H1 (cell line): ENCODE results near the gene GADD45GIP1. TPM values are rescaled to one million over a fixed set of nuclear protein-coding genes. Genes with fewer than 3 reads are reported as not detected.
A peak's percentile ranks its signal among the peaks of the same experiment; 100 is the strongest.

Experiments used
- CTCF ChIA-PET: fragments of 300-600 bp; sonication (Branson Sonifier 250); formaldehyde crosslinking; loops from one replicate; lab custom pipeline; 2021; ENCODE audit not compliant: partially characterized antibody; lab: Charles Lee
- POLR2A ChIA-PET: fragments of 300-600 bp; sonication (Branson Sonifier 250); formaldehyde crosslinking; loops from one replicate; lab custom pipeline; 2021; ENCODE audit warnings: inconsistent platforms; ENCODE audit not compliant: partially characterized antibody; lab: Charles Lee
- DNase-seq, 2 experiments: peaks; one replicate each; pipeline versions ENCODE4 v3.0.0 to v3.0.0-alpha.2; 2010 to 2022; ENCODE audit warnings: low spot score in 2 of 2, low read depth in 1 of 2, mixed read lengths in 1 of 2
- FAIRE-seq: peaks from 2 replicates; lab custom pipeline; 2011; peaks lifted over from hg19 to GRCh38; lab: Jason Lieb, UNC
- H2AFZ ChIP-seq: 2 replicates; pipeline ENCODE4 v1.8.1; 2012; ENCODE audit warnings: low read length, inconsistent platforms
- H2AK5ac ChIP-seq: 2 replicates; pipeline ENCODE4 v1.6.1; 2013; ENCODE audit warnings: low read depth, low read length
- H2BK120ac ChIP-seq: replicated peaks from 2 replicates; pipeline ENCODE3; 2013; ENCODE audit warnings: low read depth, low read length, inconsistent platforms
- H2BK12ac ChIP-seq: 2 replicates; pipeline ENCODE4 v1.6.1; 2013; ENCODE audit warnings: low read depth, low read length
- H2BK15ac ChIP-seq: 2 replicates; pipeline ENCODE4 v1.6.1; 2013; ENCODE audit warnings: low read length
- H2BK20ac ChIP-seq: 2 replicates; pipeline ENCODE4 v1.6.1; 2013; ENCODE audit warnings: low read length
- H2BK5ac ChIP-seq: 2 replicates; pipeline ENCODE4 v1.6.1; 2013; ENCODE audit warnings: low read depth, low read length
- H3K14ac ChIP-seq: 2 replicates; pipeline ENCODE4 v1.6.1; 2013; ENCODE audit warnings: inconsistent platforms; ENCODE audit not compliant: insufficient read length
- H3K18ac ChIP-seq: 2 replicates; pipeline ENCODE4 v1.6.1; 2013; ENCODE audit warnings: low read length; ENCODE audit errors: extremely low read depth
- H3K23ac ChIP-seq: 2 replicates; pipeline ENCODE4 v1.6.1; 2013; ENCODE audit warnings: inconsistent platforms; ENCODE audit not compliant: insufficient read length
- H3K23me2 ChIP-seq: 2 replicates; pipeline ENCODE4 v1.6.1; 2013; ENCODE audit warnings: low read depth, low read length
- H3K27ac ChIP-seq: 2 replicates; pipeline ENCODE4 v1.6.1; 2011; ENCODE audit warnings: low read depth, low read length, inconsistent platforms
- H3K27me3 ChIP-seq, 4 experiments: replicated peaks in 1 of 4; 1 replicate in 1 of 4; 2 replicates in 3 of 4; pipeline versions ENCODE4 v1.6.1 to v1.8.1; 2011 to 2013; ENCODE audit warnings: low read length in 3 of 4, mild to moderate bottlenecking in 3 of 4, inconsistent platforms in 2 of 4, mixed read lengths in 2 of 4, moderate library complexity in 1 of 4; ENCODE audit not compliant: control insufficient read depth in 3 of 4, insufficient read depth in 3 of 4; ENCODE audit errors: extremely low read depth in 1 of 4
- H3K36me3 ChIP-seq, 4 experiments: 2 replicates each; pipeline versions ENCODE4 v1.6.1 to v1.8.1; 2011 to 2013; ENCODE audit warnings: mild to moderate bottlenecking in 4 of 4, low read length in 3 of 4, moderate library complexity in 2 of 4, control low read depth in 1 of 4, inconsistent platforms in 1 of 4; ENCODE audit not compliant: insufficient read depth in 4 of 4, control insufficient read depth in 2 of 4
- H3K4ac ChIP-seq: replicated peaks from 2 replicates; pipeline ENCODE3; 2013; ENCODE audit warnings: low read length, low read depth, mixed read lengths, inconsistent platforms; ENCODE audit not compliant: insufficient read length
- H3K4me1 ChIP-seq, 4 experiments: replicated peaks in 1 of 4; 1 replicate in 1 of 4; 2 replicates in 3 of 4; pipeline versions ENCODE4 v1.6.1 to v1.8.1; 2011 to 2013; ENCODE audit warnings: low read length in 3 of 4, inconsistent platforms in 2 of 4, mixed read lengths in 1 of 4; ENCODE audit not compliant: insufficient read depth in 4 of 4, control insufficient read depth in 3 of 4
- H3K4me2 ChIP-seq, 2 experiments: 2 replicates each; pipeline versions ENCODE4 v1.6.1 to v1.8.1; 2011 to 2013; ENCODE audit warnings: low read depth in 2 of 2, low read length in 2 of 2, control low read depth in 1 of 2, inconsistent platforms in 1 of 2, mild to moderate bottlenecking in 1 of 2; ENCODE audit not compliant: insufficient read depth in 1 of 2
- H3K4me3 ChIP-seq, 4 experiments: fragments of 200-600, 300-600 bp in 1 of 4; sonication (generic), shearing (Covaris generic), sonication (Bioruptor Twin) in 1 of 4; 2 replicates each; pipeline versions ENCODE4 v1.5.1 to v1.8.1; 2011 to 2016; ENCODE audit warnings: low read length in 4 of 4, low read depth in 3 of 4, control low read depth in 2 of 4, inconsistent platforms in 2 of 4, mild to moderate bottlenecking in 2 of 4, mixed read lengths in 1 of 4, moderate library complexity in 1 of 4; ENCODE audit not compliant: insufficient read depth in 2 of 4; ENCODE audit errors: extremely low read depth in 1 of 4
- H3K56ac ChIP-seq: replicated peaks from 2 replicates; pipeline ENCODE3; 2013; ENCODE audit warnings: low read depth, mild to moderate bottlenecking, mixed read lengths, low read length, inconsistent platforms; ENCODE audit not compliant: insufficient read length
- H3K79me1 ChIP-seq: 2 replicates; pipeline ENCODE4 v1.6.1; 2013; ENCODE audit warnings: low read depth, low read length, control low read depth
- H3K79me2 ChIP-seq, 2 experiments: 2 replicates each; pipeline versions ENCODE4 v1.6.1 to v1.8.1; 2012 to 2013; ENCODE audit warnings: low read length in 2 of 2, mild to moderate bottlenecking in 2 of 2, inconsistent platforms in 1 of 2; ENCODE audit not compliant: insufficient read depth in 2 of 2, control insufficient read depth in 1 of 2
- H3K9ac ChIP-seq, 4 experiments: replicated peaks in 1 of 4; 1 replicate in 1 of 4; 2 replicates in 3 of 4; pipeline versions ENCODE4 v1.6.1 to v1.8.1; 2011 to 2013; ENCODE audit warnings: low read depth in 3 of 4, low read length in 3 of 4, control low read depth in 2 of 4, mild to moderate bottlenecking in 2 of 4, moderate library complexity in 2 of 4, inconsistent platforms in 1 of 4; ENCODE audit errors: extremely low read depth in 1 of 4
- H3K9me3 ChIP-seq, 2 experiments: 2 replicates each; pipeline versions ENCODE4 v1.6.1 to v1.8.1; 2012 to 2013; ENCODE audit warnings: mild to moderate bottlenecking in 2 of 2, moderate library complexity in 2 of 2, control low read depth in 1 of 2, inconsistent platforms in 1 of 2, low read depth in 1 of 2, low read length in 1 of 2, mixed read lengths in 1 of 2; ENCODE audit not compliant: insufficient read depth in 2 of 2
- H4K20me1 ChIP-seq, 2 experiments: replicated peaks in 1 of 2; 2 replicates each; pipeline versions ENCODE3 to v1.8.1; 2011 to 2013; ENCODE audit warnings: inconsistent platforms in 2 of 2, low read length in 2 of 2, mild to moderate bottlenecking in 1 of 2; ENCODE audit not compliant: insufficient read depth in 2 of 2, control insufficient read depth in 1 of 2
- H4K5ac ChIP-seq: 2 replicates; pipeline ENCODE4 v1.6.1; 2013; ENCODE audit warnings: low read length, low read depth, mixed read lengths, inconsistent platforms; ENCODE audit not compliant: insufficient read length
- H4K8ac ChIP-seq: 2 replicates; pipeline ENCODE4 v1.8.0; 2013; ENCODE audit warnings: mild to moderate bottlenecking, moderate library complexity, low read length, inconsistent platforms; ENCODE audit not compliant: insufficient read depth; ENCODE audit errors: extremely low read depth
- H4K91ac ChIP-seq: replicated peaks from 2 replicates; pipeline ENCODE3; 2013; ENCODE audit warnings: low read length, mixed read lengths, inconsistent platforms; ENCODE audit not compliant: insufficient read length
- CHD2 ChIP-seq: IDR thresholded peaks from 2 replicates; pipeline ENCODE4 v1.6.1; 2012; ENCODE audit warnings: low read length, improper control_type of control experiment
- CTBP2 ChIP-seq: IDR thresholded peaks from 2 replicates; pipeline ENCODE4 v1.7.0; 2011; ENCODE audit warnings: borderline replicate concordance, mild to moderate bottlenecking, moderate library complexity, mixed read lengths, low read length; ENCODE audit not compliant: insufficient read depth, insufficient read length
- GTF2F1 ChIP-seq: IDR thresholded peaks from 2 replicates; pipeline ENCODE4 v1.6.1; 2012; ENCODE audit warnings: low read depth, low read length, improper control_type of control experiment, borderline replicate concordance
- KDM1A ChIP-seq: fragments of 200-600, 300-600 bp; sonication (generic); IDR thresholded peaks from 2 replicates; pipeline ENCODE4 v1.7.1; 2016; ENCODE audit warnings: mild to moderate bottlenecking, low read length, borderline replicate concordance
- KDM4A ChIP-seq: IDR thresholded peaks from one replicate; pipeline ENCODE4 v1.7.1; 2012; ENCODE audit warnings: low read depth, mild to moderate bottlenecking, moderate library complexity, low read length, inconsistent platforms; ENCODE audit not compliant: severe bottlenecking
- MAFK ChIP-seq: IDR thresholded peaks from 2 replicates; pipeline ENCODE4 v1.6.1; 2012; ENCODE audit warnings: low read depth, mild to moderate bottlenecking, improper control_type of control experiment, low read length
- NANOG ChIP-seq: IDR thresholded peaks from 2 replicates; pipeline ENCODE4 v1.6.1; 2011; ENCODE audit warnings: low read length, low read depth, mild to moderate bottlenecking, inconsistent platforms; ENCODE audit not compliant: insufficient read depth, poor library complexity, severe bottlenecking
- RAD21 ChIP-seq, 2 experiments: IDR thresholded peaks in 1 of 2; conservative IDR thresholded peaks in 1 of 2; 2 replicates each; pipeline ENCODE4 v1.6.1; 2011; ENCODE audit warnings: low read depth in 2 of 2, low read length in 2 of 2, improper control_type of control experiment in 1 of 2, inconsistent platforms in 1 of 2, mild to moderate bottlenecking in 1 of 2, moderate library complexity in 1 of 2
- SP4 ChIP-seq: IDR thresholded peaks from 2 replicates; pipeline ENCODE4 v1.6.1; 2012; ENCODE audit warnings: low read length, inconsistent platforms
- TCF12 ChIP-seq: IDR thresholded peaks from 2 replicates; pipeline ENCODE4 v1.6.1; 2011; ENCODE audit warnings: low read depth, mild to moderate bottlenecking, low read length
- WGBS, 2 experiments: shearing (Covaris generic) in 1 of 2; methylation state at CpG; one replicate each; pipeline versions ENCODE4 v1.1.6 to v1.1.7; 2013 to 2015; ENCODE audit warnings: low lambda C conversion rate in 2 of 2, mixed read lengths in 2 of 2, inconsistent platforms in 1 of 2, low coverage in 1 of 2, missing lambda C conversion rate in 1 of 2; ENCODE audit not compliant: insufficient replicate concordance in 2 of 2, insufficient coverage in 1 of 2, insufficient read length in 1 of 2; ENCODE audit errors: extremely low coverage in 1 of 2, missing lambda C conversion rate in 1 of 2; 5-methylcytosine and 5-hydroxymethylcytosine counted together
- polyA plus RNA-seq, 7 experiments: library from polyadenylated mRNA; depleted of rRNA in 3 of 7; stranded (reverse) in 5 of 7; unstranded in 2 of 7; fragments of >200 nt in 5 of 7; fragments of 200-250 nt in 2 of 7; gene quantifications; 1 replicate in 5 of 7; 2 replicates in 1 of 7; 4 replicates in 1 of 7; pipeline versions ENCODE4 v1.2.1 to v1.2.3, GENCODE V29; 2011 to 2013; ENCODE audit warnings: missing spikeins in 2 of 7, mixed read lengths in 2 of 7
- total RNA-seq: library from RNA; stranded (reverse); fragmentation: NEBNext Ultra II Directional; extraction: Animal tissue kit (Norgen Biotek cat#: 25700); gene quantifications from 2 replicates; pipeline ENCODE4 v1.2.1, GENCODE V29; 2021

The GADD45GIP1 gene
- total and polyA plus RNA-seq, 2 of the 8 experiments (the other 6 are each of a cell fraction or from before 2014, with no cell fraction given) = 42.2 to 42.6 TPM

DNA sequence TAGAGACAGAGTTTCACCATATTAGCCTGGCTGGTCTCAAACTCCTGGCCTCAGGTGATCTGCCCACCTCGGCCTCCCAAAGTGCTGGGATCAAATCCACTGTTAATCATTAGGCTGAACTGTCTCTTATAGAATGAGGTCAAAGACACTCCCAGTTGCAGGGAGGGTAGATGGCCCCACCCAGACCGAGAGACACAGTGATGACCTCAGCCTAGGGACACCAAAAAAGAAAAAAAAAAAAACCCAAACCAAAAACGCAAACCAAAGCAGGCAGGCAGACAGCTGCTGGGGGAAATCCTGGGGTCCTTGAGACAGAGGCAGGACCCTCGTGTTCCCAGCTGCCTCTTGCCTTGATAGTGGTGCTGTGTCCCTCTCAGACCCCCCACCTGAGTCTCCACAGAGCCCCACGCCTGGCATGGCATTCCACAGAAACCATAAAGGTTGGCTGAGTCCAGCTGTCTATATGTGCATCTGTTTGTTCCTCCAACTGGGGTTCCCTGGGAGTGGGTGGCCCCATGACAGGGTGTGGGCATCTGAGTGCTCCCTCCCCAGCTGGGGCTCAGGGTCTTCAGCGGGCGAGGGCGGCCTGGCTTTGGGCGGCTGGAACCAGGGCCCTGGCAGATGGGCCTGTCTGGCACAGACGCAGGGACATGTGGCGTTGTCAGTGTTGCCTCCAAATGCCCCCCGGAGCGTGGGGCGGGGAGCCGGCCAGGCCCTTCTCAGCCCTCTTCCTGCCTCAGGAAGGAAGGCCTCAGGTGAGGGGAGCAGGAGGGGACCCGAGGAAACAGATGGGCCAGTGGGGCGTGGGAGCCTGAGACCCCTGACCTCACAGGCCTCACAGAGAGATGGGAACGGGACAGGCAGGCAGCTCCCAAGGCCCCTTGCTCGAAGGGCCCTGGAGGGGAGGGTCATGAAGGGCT is 17.5 kb upstream of the GADD45GIP1 start:
- Histone ChIP-seq H3K18ac (no peak overlapping the region), H3K4me1 (peaks cover 0 to 2% (median 0%) of the 10 kb centered on the region in 4 experiments; a peak in 2 of 7 replicates), H3K23me2 (no peaks in the 10 kb centered on the region), H3K27me3 (no peaks in the 10 kb centered on the region), H3K36me3 (no peaks in the 10 kb centered on the region), H2BK15ac (no peak overlapping the region), H2AFZ (no peak overlapping the region), H4K91ac (no peak overlapping the region), H2BK20ac (no peak overlapping the region), H3K4ac (no peak overlapping the region), H3K14ac (no peak overlapping the region), H2BK120ac (no peak overlapping the region), H3K27ac (no peak overlapping the region), H3K9ac (no peak overlapping the region), H3K23ac (no peak overlapping the region), H3K9me3 (no peaks in the 10 kb centered on the region), H4K20me1 (no peaks in the 10 kb centered on the region), H3K79me1 (no peaks in the 10 kb centered on the region), H3K4me2 (no peak overlapping the region), H2AK5ac (no peak overlapping the region), H2BK5ac (no peak overlapping the region), H3K4me3 (no peak overlapping the region), H2BK12ac (no peak overlapping the region), H4K8ac (peak overlapping the region; percentile 71; the same call in 1 of the 2 replicates), H3K56ac (no peak overlapping the region), H4K5ac (no peak overlapping the region), H3K79me2 (no peaks in the 10 kb centered on the region)
- DNase-seq = no peak
- CTCF ChIA-PET = interaction anchor here (0.7 to 16.3 kb wide), 9 partner anchors 8 to 318 kb away, joined by 3 to 431 read pairs (median 47); partner anchors contain the start of genes DAND5 and LYL1
- POLR2A ChIA-PET = no interaction called here
- no peak for FAIRE-seq
- WGBS, 2 experiments = 85% methylated on average over 19 of the region's 19 CpGs; no CpG with 5 or more reads in 1 of the 2 experiments
- TF ChIP-seq MAFK (no peak), GTF2F1 (no peak), TCF12 (no peak), CHD2 (no peak), KDM4A (no peak), NANOG (no peak), SP4 (no peak), RAD21 (IDR thresholded peaks at IDR 0.05 in 1 of 2, conservative IDR thresholded peaks at IDR 0.05 in 1 of 2; ENCODE audit: low read depth in 2 of 2, low read length in 2 of 2) (no peak), KDM1A (no peak), CTBP2 (no peak)
